ENCODE results near the gene PSMC5. TPM values are rescaled to one million over a fixed set of nuclear protein-coding genes. Genes with fewer than 3 reads are reported as not detected.

The PSMC5 gene
- total RNA-seq, 1 donor from 2014 or later = 83.7 TPM

DNA sequence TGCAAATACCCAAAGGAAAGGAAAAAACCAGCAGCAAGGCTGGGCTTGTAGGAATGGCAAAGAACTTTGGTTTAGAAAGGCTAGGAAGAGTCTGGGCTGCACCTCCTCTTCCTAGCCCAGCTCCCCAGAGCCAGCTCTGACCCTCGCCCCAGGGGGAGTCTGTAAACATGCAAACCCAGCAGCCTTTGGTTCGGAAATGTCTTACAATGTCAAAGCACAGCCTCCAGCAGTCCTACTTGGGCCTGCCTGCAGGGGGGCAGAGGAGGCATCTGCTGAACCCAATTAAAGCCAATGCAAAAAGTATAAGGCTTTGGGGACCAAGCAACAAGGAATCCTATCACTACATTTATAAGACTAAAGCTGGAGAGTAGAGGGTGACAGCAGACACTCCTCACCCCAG lies 5.2 kb downstream of the PSMC5 start:
- DNase-seq (ENCODE audit: low spot score in 2 of 2) = no peak
- H3K4me3 ChIP-seq = no peak overlapping the region
- peaks cover 13 to 18% of the 10 kb centered on the region in 2 donors for H3K4me1 ChIP-seq
- TF ChIP-seq, protein P1, sequence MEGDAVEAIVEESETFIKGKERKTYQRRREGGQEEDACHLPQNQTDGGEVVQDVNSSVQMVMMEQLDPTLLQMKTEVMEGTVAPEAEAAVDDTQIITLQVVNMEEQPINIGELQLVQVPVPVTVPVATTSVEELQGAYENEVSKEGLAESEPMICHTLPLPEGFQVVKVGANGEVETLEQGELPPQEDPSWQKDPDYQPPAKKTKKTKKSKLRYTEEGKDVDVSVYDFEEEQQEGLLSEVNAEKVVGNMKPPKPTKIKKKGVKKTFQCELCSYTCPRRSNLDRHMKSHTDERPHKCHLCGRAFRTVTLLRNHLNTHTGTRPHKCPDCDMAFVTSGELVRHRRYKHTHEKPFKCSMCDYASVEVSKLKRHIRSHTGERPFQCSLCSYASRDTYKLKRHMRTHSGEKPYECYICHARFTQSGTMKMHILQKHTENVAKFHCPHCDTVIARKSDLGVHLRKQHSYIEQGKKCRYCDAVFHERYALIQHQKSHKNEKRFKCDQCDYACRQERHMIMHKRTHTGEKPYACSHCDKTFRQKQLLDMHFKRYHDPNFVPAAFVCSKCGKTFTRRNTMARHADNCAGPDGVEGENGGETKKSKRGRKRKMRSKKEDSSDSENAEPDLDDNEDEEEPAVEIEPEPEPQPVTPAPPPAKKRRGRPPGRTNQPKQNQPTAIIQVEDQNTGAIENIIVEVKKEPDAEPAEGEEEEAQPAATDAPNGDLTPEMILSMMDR (IDR thresholded peaks at IDR 0.05) = no peak
- H3K36me3 ChIP-seq = peaks cover 80 to 83% of the 10 kb centered on the region in 2 donors
- intact Hi-C loops (cut with DNase I) = no loop called here
- no peaks in the 10 kb centered on the region for H3K9me3 ChIP-seq
- H3K27ac ChIP-seq = no peak overlapping the region
- no peaks in the 10 kb centered on the region for H3K27me3 ChIP-seq

DNA sequence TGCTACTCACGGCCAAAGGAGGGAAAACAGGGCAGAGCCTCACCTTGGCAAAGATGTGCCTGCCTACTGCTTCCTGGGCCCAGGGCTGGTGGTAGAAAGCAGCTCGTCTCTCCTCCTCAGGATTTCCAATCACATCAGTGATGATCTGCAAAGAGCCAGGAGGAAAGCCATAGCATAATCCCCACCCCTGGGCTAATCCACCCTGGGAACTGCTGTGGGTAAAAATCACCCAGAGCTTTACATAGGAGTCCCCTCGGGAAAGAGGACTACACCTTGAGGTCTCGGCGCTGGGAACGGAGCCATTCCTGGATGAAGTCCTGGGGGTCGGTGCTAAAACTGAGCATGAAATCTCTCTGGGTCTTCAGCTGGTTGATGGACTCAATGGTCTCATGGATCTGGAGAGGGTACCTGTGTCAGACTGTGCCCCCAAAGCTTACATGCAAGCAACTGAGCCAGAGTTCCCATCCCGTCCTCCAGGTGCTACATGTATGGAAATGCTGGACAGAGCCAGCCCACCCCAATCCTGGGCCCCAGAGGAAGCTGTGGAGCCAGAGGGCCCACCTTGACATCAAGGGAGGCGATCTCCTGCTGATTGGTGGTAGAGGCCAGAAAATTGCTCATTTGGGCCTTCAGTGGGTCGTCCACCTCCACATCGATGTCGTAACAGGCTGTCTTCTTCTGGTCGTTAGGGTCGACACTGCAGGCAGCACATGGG lies 6.0 kb downstream of the PSMC5 start:
- H3K4me3 ChIP-seq = no peak overlapping the region
- no peak for DNase-seq (ENCODE audit: low spot score in 2 of 2)
- H3K27me3 ChIP-seq = no peaks in the 10 kb centered on the region
- TF ChIP-seq, protein P1 (IDR thresholded peaks at IDR 0.05) = no peak
- peaks cover 17 to 22% of the 10 kb centered on the region in 2 donors for H3K4me1 ChIP-seq
- H3K36me3 ChIP-seq = peaks cover 80 to 84% of the 10 kb centered on the region in 2 donors
- no peak overlapping the region for H3K27ac ChIP-seq
- H3K9me3 ChIP-seq = no peaks in the 10 kb centered on the region
- intact Hi-C loops (cut with DNase I) = no loop called here

DNA sequence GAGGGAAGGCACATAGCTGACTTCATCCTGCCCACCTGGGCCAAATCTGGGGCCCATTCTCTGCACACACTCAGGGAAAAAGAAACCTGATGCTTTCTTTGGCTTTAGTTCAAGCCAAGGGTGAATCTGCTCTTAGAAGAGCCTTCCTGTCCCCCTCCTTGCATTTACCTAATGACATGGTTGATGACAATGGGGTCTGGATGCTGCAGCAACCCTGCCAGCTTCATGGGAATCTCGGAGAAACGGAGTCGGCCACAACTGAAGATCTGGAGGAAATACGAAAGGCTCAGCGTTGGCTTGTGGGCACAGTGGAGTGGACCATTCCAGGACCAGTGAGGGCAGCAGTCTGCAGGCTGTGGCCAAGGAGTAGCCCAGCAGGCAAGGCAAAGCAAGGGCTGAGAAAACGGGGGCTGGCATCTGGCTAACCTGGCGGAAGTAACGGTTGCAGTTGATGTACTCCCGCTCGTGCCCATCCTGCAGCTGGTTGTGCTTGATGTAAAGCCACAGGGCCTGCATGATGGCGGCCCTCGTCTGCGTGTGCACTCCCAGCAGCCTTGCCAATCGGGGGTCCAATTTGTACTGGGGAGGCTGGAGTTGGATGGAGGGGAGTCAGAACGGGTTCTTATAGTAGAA lies 6.6 kb downstream of the PSMC5 start:
- DNase-seq (ENCODE audit: low spot score in 2 of 2) = no peak
- TF ChIP-seq, protein P1 (IDR thresholded peaks at IDR 0.05) = no peak
- H3K4me1 ChIP-seq = peaks cover 13 to 22% of the 10 kb centered on the region in 2 donors

DNA sequence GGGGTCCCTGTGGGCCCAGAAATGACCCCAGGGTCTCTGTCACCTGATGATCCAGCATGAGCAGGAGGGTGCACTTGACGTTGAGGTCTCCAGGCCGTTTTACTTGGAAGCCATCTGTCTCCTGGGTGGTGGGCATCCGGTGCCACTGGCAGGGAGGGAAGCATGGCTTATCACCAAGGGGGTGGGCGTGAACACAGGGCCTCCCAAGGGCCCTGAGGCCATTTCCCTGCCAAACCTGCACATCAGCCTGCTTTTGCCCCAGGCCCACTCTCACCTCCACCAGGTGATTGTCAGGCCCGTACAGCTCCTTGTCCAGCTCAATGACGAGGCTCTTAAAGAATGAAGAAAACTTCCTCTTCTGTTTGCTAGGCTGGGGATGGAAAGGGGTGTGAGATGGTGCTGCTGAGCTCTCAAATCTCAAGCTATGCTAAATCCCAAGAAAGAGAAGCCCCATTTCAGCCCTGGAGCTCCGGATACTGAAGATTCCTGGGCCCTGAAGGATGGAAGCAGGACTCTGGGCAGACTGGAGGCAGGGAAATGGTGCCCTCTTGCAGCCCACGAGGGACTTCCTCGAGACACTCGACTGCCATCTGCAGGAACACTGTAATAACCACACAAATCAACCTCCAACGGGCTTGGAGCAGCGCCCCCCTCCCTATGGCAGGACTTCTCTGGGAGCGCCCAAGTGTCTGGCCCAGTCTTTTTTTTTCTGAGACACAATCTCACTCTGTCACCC lies 7.4 kb downstream of the PSMC5 start:
- H3K27ac ChIP-seq = peak overlapping the region in 1 of 2 donors; percentile 9
- no peaks in the 10 kb centered on the region for H3K27me3 ChIP-seq
- intact Hi-C loops (cut with DNase I) = no loop called here

More for the DNA sequence above, 6.6 kb downstream of the PSMC5 start:
- H3K4me3 ChIP-seq = no peak overlapping the region
- intact Hi-C loops (cut with DNase I) = no loop called here
- no peaks in the 10 kb centered on the region for H3K27me3 ChIP-seq
- H3K27ac ChIP-seq = no peak overlapping the region
- no peaks in the 10 kb centered on the region for H3K9me3 ChIP-seq
- peaks cover 80 to 84% of the 10 kb centered on the region in 2 donors for H3K36me3 ChIP-seq

DNA sequence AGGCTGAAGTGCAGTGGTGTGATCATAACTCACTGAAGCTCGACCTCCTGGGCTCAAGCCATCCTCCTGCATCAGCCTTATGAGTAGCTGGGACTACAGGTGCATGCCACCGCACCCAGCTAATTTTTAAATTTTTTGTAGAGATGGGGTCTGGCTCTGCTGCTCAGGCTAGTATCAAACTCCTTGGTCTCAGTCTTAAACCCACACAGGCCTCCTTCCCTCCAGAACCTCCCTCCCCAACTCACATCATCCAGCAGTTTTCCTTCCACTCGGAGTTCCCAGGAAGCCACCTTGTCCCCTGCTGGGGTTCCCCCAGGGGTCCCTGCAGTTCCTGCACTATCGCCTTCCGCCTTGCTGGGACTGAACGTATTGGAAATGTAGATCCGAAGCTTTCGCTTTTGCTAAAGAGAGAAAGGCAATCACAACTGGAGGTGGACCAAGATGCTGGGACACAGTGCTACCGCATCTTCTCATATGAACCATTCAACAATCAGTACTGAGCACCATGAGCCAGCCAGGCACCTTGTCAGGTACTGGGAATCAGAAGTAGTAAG lies 8.0 kb downstream of the PSMC5 start:
- H3K27ac ChIP-seq = no peak overlapping the region
- H3K27me3 ChIP-seq = no peaks in the 10 kb centered on the region
- intact Hi-C loops (cut with DNase I) = no loop called here
- H3K36me3 ChIP-seq = peaks cover 67 to 71% of the 10 kb centered on the region in 2 donors
- no peak for DNase-seq (ENCODE audit: low spot score in 2 of 2)
- no peaks in the 10 kb centered on the region for H3K9me3 ChIP-seq
- TF ChIP-seq, protein P1 (IDR thresholded peaks at IDR 0.05) = no peak
- no peak overlapping the region for H3K4me3 ChIP-seq
- peaks cover 21 to 32% of the 10 kb centered on the region in 2 donors for H3K4me1 ChIP-seq

More for the DNA sequence above, 7.4 kb downstream of the PSMC5 start:
- no peaks in the 10 kb centered on the region for H3K9me3 ChIP-seq
- no peak overlapping the region for H3K4me3 ChIP-seq
- peaks cover 16 to 25% of the 10 kb centered on the region in 2 donors for H3K4me1 ChIP-seq
- TF ChIP-seq, protein P1 (IDR thresholded peaks at IDR 0.05) = peak; percentile 14 to 41 (median 25)
- DNase-seq (ENCODE audit: low spot score in 2 of 2) = no peak
- peaks cover 73 to 77% of the 10 kb centered on the region in 2 donors for H3K36me3 ChIP-seq

Data from ascending aorta (tissue), 2 donors.